ENCODE data around the gene OR2H2.

OR2H2 gene

DNA sequence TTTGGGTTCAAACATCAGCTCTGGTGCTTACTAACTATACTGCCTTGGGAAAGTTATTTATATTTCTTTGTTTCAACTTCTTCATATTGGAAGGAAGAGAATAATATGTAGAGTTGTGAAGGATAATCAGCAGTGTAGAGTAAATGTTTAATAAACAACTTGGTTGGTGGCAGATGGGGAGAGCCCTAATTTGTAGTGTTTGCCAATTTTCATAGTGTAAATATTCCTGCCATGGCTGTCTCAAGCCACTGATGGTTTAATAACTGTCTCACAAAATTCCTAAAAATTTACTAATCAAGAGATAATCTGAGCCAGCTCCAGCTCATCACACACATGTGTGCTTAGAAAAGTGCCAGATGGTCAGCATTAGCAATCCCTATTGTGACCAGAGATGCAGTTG is at the start of gene OR2H2:
TSS of gene OR2H2 (plus strand) at position 301 of the 400 bp plus-strand sequence. CDS start 2,824 bp downstream, outside the sequence.
- in situ Hi-C loops (cut with MboI; ENCODE audit: low pct_unique_long_range_greater_than_20kb, low sequenced_read_pairs): no loop called here
- DNase-seq: no peak

DNA sequence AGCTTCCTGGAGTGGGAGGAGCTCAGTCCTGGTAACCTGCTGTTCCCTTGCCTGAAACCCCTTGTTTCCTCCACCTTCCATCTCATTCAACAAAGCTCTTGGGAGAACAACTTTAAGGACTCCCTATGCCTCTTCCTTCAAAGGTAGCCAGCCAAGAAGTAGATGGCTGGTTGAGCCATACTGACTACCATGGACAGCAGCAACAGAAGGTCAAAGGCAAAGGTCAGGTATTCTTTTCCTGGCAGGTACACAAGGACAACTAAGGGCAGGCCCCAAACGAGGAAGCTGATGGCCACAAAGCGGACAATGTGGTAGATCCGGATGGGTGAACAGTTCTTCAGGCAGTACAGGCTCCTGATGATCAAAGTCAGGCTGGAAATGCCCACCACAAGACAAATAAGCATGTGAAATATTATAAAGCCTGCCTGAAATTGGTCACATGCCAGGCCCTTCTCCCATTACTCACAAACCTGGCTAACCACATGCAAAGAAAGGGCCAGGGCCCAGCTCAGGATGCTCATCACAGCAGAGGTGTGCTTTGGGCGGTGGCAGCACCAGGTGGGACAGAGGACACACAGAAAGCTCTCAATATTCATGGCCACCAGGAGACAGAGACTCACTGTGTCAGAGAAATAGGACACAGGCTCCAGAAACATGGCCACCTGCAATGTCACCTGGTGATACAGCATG is 47.1 kb upstream of the OR2H2 start:
- no peak for DNase-seq
- in situ Hi-C loops (cut with MboI; ENCODE audit: low pct_unique_long_range_greater_than_20kb, low sequenced_read_pairs): no loop called here

DNA sequence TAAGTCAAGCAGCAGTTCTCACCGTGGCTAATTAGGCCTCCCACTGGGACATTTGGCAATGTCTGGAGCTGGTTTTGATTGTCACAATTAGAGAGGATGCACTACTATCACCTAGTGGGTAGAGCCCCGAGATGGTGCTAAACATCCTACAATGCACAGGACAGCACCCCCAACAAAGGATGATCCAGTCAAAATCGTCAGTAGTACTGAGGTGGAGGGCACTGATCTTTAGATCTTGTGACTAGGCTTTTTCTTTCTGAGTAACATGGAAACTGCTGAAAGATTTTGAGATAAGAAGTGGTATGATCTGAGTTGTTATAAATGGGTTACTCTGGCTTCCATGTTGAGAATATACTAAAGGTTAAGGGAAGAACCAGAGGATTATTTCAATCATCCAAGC is 37.3 kb upstream of the OR2H2 start:
- no peak for DNase-seq
- in situ Hi-C loops (cut with MboI; ENCODE audit: low pct_unique_long_range_greater_than_20kb, low sequenced_read_pairs): no loop called here

DNA sequence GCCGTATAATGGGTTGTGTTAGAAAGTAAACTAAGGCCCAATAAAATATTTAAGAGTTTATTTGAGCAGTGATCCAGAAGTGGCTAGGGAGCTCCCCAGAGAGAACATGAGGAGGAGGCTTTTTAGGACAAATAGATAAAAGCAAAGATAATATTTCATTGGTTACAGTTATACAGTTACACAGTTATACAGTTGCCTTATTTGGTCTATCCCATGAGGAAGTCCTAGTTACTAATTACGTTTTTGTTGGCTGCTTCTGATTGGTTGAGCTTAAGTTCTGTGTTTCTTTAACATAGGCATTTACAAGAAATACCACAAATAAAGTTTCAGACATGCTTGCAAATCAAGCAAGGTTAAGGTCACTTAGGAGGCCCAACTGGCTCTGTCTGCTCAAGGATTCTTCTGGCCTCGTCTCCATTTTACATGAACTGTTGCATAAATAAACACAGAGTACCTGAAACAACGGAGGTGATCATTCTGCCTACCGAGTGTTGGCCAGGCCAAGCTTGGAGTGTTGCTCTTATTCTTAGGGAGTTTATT is 32.3 kb upstream of the OR2H2 start:
- in situ Hi-C loops (cut with MboI; ENCODE audit: low pct_unique_long_range_greater_than_20kb, low sequenced_read_pairs): no loop called here
- peak; percentile 12 for DNase-seq

DNA sequence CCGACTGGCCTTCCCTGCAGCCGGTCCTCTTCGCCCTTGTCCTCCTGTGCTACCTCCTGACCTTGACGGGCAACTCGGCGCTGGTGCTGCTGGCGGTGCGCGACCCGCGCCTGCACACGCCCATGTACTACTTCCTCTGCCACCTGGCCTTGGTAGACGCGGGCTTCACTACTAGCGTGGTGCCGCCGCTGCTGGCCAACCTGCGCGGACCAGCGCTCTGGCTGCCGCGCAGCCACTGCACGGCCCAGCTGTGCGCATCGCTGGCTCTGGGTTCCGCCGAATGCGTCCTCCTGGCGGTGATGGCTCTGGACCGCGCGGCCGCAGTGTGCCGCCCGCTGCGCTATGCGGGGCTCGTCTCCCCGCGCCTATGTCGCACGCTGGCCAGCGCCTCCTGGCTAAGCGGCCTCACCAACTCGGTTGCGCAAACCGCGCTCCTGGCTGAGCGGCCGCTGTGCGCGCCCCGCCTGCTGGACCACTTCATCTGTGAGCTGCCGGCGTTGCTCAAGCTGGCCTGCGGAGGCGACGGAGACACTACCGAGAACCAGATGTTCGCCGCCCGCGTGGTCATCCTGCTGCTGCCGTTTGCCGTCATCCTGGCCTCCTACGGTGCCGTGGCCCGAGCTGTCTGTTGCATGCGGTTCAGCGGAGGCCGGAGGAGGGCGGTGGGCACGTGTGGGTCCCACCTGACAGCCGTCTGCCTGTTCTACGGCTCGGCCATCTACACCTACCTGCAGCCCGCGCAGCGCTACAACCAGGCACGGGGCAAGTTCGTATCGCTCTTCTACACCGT is 31.5 kb upstream of the OR2H2 start:
- no peak for DNase-seq
- in situ Hi-C loops (cut with MboI; ENCODE audit: low pct_unique_long_range_greater_than_20kb, low sequenced_read_pairs): no loop called here

- no peak for DNase-seq
- in situ Hi-C loops (cut with MboI; ENCODE audit: low pct_unique_long_range_greater_than_20kb, low sequenced_read_pairs): no loop called here
Measured at GRCh38 chr6:29554764-29555163, 30.2 kb upstream of the OR2H2 start.

GRCh38 chr6:29557320-29557719 is 27.6 kb upstream of the OR2H2 start:
- in situ Hi-C loops (cut with MboI; ENCODE audit: low pct_unique_long_range_greater_than_20kb, low sequenced_read_pairs): no loop called here

GRCh38 chr6:29558439-29559079 is 26.4 kb upstream of the OR2H2 start:
- DNase-seq: no peak
- in situ Hi-C loops (cut with MboI; ENCODE audit: low pct_unique_long_range_greater_than_20kb, low sequenced_read_pairs): no loop called here

More at GRCh38 chr6:29557320-29557719, 27.6 kb upstream of the OR2H2 start:
- no peak for DNase-seq

DNA sequence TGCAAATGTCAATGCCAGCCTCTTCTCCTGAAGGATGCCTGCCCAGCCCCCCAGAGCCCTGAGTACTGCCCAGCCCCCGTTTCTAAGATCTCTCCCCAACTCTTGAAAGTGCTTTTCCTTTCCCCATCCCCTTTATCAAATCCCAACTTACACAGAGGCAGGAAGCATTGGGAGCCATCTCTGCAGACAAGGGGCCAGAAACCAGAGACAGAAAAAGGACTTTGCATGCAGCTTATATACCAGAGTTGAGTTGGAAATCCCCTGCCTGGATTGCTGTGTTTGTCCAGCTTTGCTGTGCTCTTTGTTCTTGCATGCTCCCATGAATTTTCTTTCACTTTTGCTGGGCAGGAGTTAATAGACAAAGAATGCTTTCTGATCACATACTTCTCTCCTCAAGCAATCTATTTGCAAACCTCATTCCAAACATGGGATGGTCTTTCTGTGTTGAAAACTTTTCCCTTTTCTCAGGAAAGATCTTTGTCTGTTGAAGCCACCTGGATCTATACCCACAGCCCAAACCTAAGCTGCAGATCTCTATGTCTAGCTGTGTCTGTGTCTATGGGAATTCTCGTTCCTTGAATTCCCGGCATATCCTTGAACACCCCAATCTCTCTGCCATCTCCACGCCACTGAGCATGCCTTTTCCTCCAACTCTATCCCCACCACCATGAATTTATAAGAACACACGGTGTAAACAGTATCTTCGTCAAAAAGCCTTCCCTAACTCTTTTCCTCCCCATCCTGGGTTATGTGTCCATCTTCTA is 25.2 kb upstream of the OR2H2 start, which contains the start of gene UBD:
TSS of gene UBD (minus strand) at position 209 of the 764 bp plus-strand sequence. CDS start at position 178, 31 bp downstream.
- no peak for DNase-seq
- in situ Hi-C loops (cut with MboI; ENCODE audit: low pct_unique_long_range_greater_than_20kb, low sequenced_read_pairs): no loop called here

- DNase-seq: no peak
- in situ Hi-C loops (cut with MboI; ENCODE audit: low pct_unique_long_range_greater_than_20kb, low sequenced_read_pairs): no loop called here
Measured at GRCh38 chr6:29561091-29561490, 23.8 kb upstream of the OR2H2 start.

- no peak for DNase-seq
- in situ Hi-C loops (cut with MboI; ENCODE audit: low pct_unique_long_range_greater_than_20kb, low sequenced_read_pairs): no loop called here
Measured at GRCh38 chr6:29561606-29562181, 23.2 kb upstream of the OR2H2 start.

- in situ Hi-C loops (cut with MboI; ENCODE audit: low pct_unique_long_range_greater_than_20kb, low sequenced_read_pairs): no loop called here
- DNase-seq: peak; percentile 39
Measured at GRCh38 chr6:29563435-29563965, 21.4 kb upstream of the OR2H2 start.

DNA sequence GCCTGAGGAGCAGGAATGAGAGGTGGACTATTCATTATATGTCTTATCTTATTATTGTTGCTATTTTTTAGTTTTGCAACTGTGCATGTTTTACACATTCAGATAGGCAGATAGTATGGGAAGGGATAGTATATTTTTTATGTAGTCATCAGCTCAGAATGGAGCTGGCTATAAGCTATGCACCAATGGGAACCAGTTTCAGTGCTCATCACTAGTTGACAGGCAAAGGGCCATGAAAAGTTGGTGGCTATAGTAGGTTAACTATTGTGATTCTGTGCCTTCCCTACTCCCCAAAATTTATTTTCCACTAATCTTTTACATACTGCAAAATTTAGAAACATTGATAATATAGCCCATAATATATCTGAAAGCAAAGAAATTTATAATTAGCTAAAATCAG is 20.0 kb upstream of the OR2H2 start:
- in situ Hi-C loops (cut with MboI; ENCODE audit: low pct_unique_long_range_greater_than_20kb, low sequenced_read_pairs): no loop called here
- DNase-seq: no peak

DNA sequence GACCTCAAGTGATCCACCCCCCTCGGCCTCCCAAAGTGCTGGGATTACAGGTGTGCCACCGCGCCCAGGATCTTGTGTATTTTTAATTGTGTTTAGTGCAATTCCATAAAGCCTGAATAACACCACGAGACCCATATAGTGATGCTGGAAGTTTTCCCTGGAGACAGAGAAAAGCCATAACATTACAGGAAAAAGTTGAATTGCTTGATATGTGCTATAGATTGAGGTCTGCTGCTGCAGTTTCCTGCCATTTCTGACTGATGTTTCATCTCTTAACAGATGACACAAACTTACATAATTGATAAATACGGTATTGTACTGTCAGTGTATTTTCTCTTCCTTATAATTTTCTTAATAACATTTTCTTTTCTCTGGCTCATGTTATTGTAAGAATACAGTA is 18.1 kb upstream of the OR2H2 start:
- no peak for DNase-seq
- in situ Hi-C loops (cut with MboI; ENCODE audit: low pct_unique_long_range_greater_than_20kb, low sequenced_read_pairs): no loop called here

GRCh38 chr6:29567541-29567940 is 17.4 kb upstream of the OR2H2 start:
- in situ Hi-C loops (cut with MboI; ENCODE audit: low pct_unique_long_range_greater_than_20kb, low sequenced_read_pairs): no loop called here
- DNase-seq: no peak

GRCh38 chr6:29567991-29568390 is 16.9 kb upstream of the OR2H2 start:
- in situ Hi-C loops (cut with MboI; ENCODE audit: low pct_unique_long_range_greater_than_20kb, low sequenced_read_pairs): no loop called here
- no peak for DNase-seq

DNA sequence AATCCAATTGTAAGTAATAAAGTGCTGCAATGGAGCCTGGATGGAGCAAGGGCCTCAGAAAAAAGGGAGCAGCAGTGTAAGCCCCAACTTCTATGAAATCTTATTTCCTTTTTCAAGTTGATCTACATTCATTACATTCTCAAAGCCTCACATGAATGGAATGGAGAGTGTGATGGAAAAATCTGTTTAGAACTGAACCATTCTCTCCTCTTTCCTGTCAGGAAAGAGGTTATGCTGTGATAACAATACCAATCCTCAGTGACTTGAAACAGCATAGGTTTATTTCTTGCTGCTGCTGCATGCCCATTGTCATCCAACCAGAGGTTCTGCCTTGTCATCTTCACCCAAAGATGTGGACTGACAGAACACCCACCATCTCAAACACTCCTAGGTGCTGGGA is 8.9 kb upstream of the OR2H2 start:
- no peak for DNase-seq
- in situ Hi-C loops (cut with MboI; ENCODE audit: low pct_unique_long_range_greater_than_20kb, low sequenced_read_pairs): no loop called here

- DNase-seq: no peak
- in situ Hi-C loops (cut with MboI; ENCODE audit: low pct_unique_long_range_greater_than_20kb, low sequenced_read_pairs): no loop called here
Measured at GRCh38 chr6:29577544-29577943, 7.4 kb upstream of the OR2H2 start.

All from KBM-7 (cell line).